HG03060 (cell line): Measurements from ENCODE around the gene PPDPF.
"Not testable (repeated sequence)": the region's sequence is repeated elsewhere in the genome, so short reads cannot be mapped to it uniquely, and the experiment has no call there.

Source experiments
- ATAC-seq: cut with Tn5 transposase; IDR thresholded peaks from one replicate; pipeline ENCODE4 v1.9.1; 2021; ENCODE audit warnings: low read depth, moderate number of reproducible peaks; ENCODE audit not compliant: unreplicated experiment

The PPDPF gene

GRCh38 chr20:63520504-63520933, at the start of gene PPDPF:
PPDPF (plus strand) TSS chr20:63520765; CDS start chr20:63521309, 544 bp downstream.
- ATAC-seq = no peak

DNA sequence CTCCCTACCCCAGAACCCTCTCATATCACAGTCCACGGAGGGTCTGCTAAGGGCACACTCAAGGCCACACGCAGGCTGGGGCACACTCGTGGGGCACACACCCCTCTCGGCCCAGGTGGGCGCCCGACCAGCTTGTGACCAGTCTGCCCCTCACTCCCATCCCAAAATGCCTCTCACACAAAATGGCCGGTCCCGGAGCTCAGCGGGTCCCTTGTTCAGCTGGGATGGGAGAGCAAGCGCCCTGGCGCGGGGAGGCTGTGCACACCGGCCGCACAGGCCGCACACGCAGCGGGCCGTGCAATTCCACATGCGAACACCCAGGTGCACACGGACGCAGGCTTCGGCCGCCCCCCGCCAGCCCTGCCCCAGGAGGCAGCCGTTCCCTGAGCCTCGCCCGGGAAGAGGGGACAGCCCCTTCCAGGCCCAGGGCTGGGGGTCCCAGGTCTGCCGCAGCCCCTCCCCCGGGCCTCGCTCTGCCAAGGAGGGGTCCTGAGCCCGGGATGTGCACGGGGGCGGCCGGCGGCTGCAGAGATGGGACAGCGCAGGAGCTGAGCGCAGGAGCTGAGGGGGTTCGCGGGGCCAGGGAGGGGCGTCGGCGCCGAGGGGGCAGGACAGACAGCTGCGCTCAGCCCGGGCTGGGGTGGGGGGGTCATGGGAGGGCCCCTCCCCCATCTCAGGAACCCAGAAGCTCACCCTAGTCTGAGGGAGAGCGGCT, 49.4 kb upstream of the PPDPF start:
- ATAC-seq = no peak

DNA sequence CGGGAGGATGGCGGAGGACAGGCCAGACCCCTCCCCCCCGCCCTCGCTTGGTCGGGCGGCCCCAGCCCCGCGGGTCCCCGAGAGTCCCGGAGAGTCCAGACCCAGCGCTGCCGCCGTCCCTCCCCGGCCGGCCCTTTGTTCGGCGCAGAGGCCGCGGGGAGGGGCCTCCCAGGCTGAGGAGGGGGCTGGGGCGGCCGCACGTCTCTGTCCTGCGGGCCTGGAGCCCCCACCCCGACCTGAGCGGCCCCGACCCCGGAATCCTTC, 48.9 kb upstream of the PPDPF start:
- ATAC-seq = no peak

DNA sequence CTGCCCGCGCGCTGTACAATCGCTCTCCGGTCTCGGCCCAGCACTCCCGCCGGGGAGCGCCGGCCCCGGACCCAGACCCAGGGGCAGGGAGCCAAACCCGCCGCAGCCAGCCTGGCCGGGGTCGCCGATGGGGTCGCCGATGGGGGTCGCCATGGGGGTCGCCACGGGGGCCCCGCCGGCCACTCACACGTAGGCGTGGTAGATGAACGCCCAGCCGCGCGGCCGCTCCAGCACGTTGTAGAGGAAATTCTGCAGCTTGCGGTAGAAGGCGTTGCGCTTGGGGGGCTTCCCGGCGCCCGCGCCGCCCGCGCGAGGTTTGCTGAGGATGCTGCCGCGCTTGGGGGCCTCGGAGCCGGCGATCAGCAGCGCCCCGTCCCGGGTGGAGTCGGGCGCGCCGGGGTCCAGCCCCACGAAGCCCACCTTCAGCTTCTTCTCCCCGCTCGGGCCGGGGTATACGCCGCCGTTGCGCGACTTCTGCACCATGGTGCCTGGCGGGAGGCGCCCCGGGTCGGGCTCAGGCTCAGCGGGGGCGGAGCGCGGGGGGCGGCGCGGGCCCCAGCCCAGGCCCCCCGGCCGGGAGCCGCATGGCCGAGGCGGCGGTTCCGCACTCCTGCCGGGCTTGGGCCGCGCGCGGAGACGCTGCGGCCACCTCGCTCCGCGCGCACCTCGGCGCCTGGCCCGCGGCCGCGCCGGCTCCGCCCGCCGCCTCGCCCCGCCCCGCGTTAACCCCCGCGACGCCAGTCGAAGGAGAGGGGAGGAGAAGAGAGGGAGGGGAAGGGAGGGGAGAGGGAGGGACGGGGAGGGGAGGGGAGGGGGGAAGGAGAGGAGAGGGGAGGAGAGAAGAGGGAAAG, 48.4 kb upstream of the PPDPF start, which contains the start of gene KCNQ2:
KCNQ2 (minus strand) TSS at position 675 of the 851 bp plus-strand sequence; CDS start at position 483, 192 bp downstream.
- no peak for ATAC-seq

GRCh38 chr20:63472862-63473390, 47.6 kb upstream of the PPDPF start:
- ATAC-seq = no peak

DNA sequence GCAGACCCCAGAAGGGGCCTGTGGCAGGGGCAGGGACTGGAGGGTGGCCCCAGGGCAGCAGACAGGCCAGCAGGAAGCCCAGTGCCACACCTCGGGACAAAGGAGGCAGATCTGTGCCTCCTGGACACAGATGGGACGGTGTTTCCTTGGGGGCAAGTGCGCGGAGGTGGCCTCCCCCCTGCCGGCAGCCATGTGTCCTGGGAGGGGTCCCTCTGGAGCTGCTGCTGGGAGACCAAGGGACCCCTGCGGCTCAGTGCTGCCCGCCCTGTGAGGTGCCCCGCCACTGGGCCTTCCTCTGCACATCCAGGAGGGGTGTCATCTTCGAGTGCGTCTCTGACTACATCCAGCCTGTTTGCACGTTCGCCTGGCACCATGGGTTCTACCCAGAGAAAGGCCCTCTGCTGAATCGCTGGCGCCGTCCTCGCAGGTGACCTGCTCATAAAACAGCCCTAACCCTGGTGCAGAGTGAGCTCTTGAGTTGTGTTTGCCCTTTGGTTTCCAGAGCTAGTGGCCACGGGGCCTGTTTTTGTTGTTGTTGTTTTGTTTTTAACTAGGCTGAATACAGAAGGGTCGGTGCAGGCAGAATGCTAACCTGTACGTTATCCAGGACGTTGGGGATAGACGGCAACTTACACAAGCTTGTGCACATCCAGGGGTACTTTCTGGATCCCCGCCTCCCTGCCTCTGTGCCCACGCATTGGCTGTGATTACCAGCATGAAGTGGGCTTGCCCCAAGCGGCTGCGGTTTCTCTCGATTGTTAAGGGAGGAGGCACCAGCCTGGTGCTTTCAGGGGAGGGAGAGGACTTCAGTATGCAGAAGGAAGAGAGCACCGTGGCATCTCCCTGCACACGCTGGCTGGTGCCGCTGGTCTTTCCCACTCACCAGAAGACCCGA, 46.8 kb upstream of the PPDPF start:
- ATAC-seq = no peak

DNA sequence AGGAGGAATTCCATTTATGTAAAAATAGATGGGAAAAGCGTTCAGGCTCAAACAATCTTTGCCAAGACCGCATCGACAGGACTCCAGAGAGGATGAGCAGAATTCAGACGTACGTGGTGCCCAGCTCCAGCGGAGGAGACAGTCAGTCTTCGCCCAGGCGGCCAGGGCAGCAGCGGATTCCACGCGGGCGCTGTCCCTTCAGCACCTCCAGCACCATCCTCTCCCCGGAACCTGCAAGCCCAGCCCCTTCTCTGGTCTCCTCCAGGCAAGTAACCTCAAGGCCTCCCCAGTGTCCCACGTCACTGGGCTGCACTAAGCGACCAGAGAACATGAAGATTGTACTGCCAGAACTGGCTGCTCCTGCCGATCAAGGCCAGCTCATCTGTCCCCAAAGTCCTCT, 45.4 kb upstream of the PPDPF start:
- ATAC-seq = no peak

GRCh38 chr20:63477061-63477616, 43.4 kb upstream of the PPDPF start:
- no peak for ATAC-seq

GRCh38 chr20:63477944-63478343, 42.6 kb upstream of the PPDPF start:
- ATAC-seq = no peak

GRCh38 chr20:63478346-63479302, 41.9 kb upstream of the PPDPF start:
- no peak for ATAC-seq

GRCh38 chr20:63479695-63480419, 40.7 kb upstream of the PPDPF start:
- ATAC-seq = not testable (repeated sequence)

DNA sequence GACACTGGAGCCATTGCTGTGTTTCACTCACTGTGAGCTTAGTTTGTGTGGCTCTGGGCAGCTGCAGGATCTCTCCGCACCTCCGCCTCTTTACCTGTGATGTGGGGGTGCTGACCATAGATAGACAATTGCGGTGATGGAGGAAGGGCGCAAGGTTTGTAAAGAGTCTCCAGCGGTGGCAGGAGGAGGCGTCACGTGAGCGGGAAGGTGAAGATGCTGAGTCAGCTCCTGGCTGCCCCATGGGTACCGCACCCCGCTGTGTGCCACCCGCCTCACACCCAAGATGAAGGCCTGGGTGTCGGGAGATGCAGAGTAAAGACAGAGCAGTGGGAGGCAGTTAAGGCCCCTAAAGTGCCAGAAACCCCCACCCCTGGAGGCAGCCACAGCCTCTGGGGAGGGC, 39.1 kb upstream of the PPDPF start:
- no peak for ATAC-seq

- ATAC-seq = no peak
Observed at GRCh38 chr20:63482021-63482587, 38.5 kb upstream of the PPDPF start.

DNA sequence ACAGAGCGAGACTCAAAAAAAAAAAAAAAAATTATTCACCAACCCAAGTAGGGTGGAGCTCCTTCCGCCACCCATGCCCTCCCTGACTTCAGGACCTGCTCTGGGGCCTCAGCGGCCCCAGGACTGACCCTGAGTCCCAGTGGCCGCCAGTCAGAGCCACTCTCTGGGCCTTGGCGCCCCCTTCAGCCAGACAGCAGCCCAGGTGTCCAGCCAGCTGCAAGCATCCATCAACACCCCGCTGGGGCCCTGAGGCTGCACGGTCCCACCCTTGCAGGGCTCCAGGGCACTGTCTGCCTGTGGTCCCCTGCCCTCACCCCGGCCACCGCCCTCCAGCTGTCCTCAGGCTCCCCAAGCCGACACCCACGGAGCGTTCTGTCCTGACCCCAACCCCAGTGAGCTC, 36.7 kb upstream of the PPDPF start:
- ATAC-seq = no peak

DNA sequence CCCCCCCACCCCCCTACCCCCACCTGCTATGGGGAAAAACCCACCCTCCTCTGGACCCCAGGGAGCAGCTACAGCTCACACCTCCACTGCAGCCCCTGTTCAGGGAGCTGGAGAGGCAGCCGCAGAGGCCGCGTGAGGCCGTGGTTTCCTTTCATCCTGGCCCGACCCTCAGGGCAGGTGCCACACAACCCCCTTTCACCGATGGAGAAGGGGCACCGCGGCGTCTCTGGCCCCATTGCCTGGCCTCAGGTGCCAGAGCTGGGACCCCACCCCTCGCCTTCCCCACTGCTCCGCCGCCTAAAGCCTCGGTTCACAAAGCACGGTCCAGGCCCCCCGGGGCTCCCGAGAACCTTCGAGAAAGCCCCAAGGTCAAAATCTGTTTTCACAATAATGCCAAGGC, 36.3 kb upstream of the PPDPF start:
- no peak for ATAC-seq

- ATAC-seq = no peak
Observed at GRCh38 chr20:63484651-63485403, 35.7 kb upstream of the PPDPF start.

- no peak for ATAC-seq
Observed at GRCh38 chr20:63486300-63486855, 34.2 kb upstream of the PPDPF start.
